ENCODE results near the gene MCF2L2. TPM values are rescaled to one million over a fixed set of nuclear protein-coding genes. Genes with fewer than 3 reads are reported as not detected.
"Not testable (repeated sequence)": the region's sequence is repeated elsewhere in the genome, so short reads cannot be mapped to it uniquely, and the experiment has no call there.

MCF2L2 gene, protein sequence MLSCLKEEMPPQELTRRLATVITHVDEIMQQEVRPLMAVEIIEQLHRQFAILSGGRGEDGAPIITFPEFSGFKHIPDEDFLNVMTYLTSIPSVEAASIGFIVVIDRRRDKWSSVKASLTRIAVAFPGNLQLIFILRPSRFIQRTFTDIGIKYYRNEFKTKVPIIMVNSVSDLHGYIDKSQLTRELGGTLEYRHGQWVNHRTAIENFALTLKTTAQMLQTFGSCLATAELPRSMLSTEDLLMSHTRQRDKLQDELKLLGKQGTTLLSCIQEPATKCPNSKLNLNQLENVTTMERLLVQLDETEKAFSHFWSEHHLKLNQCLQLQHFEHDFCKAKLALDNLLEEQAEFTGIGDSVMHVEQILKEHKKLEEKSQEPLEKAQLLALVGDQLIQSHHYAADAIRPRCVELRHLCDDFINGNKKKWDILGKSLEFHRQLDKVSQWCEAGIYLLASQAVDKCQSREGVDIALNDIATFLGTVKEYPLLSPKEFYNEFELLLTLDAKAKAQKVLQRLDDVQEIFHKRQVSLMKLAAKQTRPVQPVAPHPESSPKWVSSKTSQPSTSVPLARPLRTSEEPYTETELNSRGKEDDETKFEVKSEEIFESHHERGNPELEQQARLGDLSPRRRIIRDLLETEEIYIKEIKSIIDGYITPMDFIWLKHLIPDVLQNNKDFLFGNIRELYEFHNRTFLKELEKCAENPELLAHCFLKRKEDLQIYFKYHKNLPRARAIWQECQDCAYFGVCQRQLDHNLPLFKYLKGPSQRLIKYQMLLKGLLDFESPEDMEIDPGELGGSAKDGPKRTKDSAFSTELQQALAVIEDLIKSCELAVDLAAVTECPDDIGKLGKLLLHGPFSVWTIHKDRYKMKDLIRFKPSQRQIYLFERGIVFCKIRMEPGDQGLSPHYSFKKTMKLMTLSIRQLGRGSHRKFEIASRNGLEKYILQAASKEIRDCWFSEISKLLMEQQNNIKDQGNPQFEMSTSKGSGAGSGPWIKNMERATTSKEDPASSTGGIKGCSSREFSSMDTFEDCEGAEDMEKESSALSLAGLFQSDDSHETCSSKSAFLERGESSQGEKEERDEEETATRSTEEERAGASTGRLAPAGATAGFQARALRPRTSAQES
- 1 to 10 TPM in 1 of 2 donors, under 1 TPM in 1; 0.75 to 1.0 TPM for total RNA-seq
- under 1 TPM; 0.13 to 0.33 TPM for polyA plus RNA-seq
- long read RNA-seq, donor 1, partial matches to known transcripts: 0 of 1 reads
- long read RNA-seq, donor 1, other reads (novel, unspliced or antisense): 1 of 1 reads
- long read RNA-seq, donor 2, partial matches to known transcripts: 0 of 1 reads
- long read RNA-seq, donor 2, other reads (novel, unspliced or antisense): 1 of 1 reads

DNA sequence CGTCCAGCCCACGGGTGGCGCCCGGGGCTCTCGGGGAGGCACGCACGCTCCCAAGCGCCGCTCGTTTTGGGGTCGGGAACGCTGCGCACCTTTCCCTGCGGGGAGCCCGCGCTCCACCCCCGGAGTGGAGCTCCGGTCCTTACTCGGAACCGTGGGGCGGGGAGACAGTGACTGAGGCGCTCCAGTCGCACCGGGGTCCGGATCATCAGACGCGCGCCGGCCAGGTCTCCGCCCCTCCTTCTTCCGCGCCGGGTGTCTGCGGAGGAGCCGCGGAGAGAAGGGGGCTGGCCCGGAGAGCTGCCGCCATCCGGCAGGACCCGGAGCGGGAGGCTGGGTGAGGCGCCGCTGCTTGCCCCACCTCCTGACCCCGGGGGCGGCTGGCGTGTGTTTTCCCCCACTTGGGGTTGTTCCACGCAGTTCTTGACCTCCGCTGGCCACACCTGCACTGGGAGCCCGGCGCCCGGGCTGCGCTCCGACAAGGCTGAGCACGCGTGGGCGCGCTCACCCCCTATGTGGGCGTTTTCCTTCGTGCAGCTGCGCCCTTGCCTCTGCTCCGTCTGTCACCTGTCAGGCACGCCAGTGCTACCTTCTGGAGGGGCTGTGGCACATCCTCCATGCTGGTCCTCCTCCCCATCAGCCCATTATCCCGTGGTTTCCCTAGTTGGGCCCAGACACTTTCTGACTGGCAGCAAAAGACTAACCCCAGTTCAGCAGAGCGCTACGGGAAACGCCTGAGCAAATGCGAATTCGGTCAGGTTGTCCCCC, at the start of gene MCF2L2:
Gene MCF2L2, minus strand, starts transcription at position 173 of the 765 bp plus-strand sequence. CDS start 642 bp downstream, outside the sequence.
- ATAC-seq (ENCODE audit: low FRiP score) (peak; percentile 47), DNase-seq (peak; percentile 62 to 79)
- 1% methylated on average over 59 to 68 of the region's 68 CpGs for WGBS, 2 donors
- Histone ChIP-seq H3K4me3 (ENCODE audit: low read length in 2 of 2) (peak within 1 kb of the TSS; percentile 33 to 57), H3K27me3 (ENCODE audit: control insufficient read depth in 1 of 2, insufficient read depth in 2 of 2, low read length in 1 of 2) (no peaks in the 10 kb centered on the region), H3K36me3 (ENCODE audit: control insufficient read depth in 1 of 2, insufficient read depth in 2 of 2, low read length in 1 of 2) (no peaks in the 10 kb centered on the region), H3K9me3 (ENCODE audit: control insufficient read depth, low read length) (no peaks in the 10 kb centered on the region), H3K4me1 (ENCODE audit: control insufficient read depth in 1 of 2, insufficient read depth in 2 of 2, low read length in 2 of 2) (no peaks in the 10 kb centered on the region), H3K27ac (ENCODE audit: low read depth in 1 of 2, low read length in 2 of 2) (no peak within 1 kb of the TSS)
- intact Hi-C loops (cut with DNase I): no loop called here

DNA sequence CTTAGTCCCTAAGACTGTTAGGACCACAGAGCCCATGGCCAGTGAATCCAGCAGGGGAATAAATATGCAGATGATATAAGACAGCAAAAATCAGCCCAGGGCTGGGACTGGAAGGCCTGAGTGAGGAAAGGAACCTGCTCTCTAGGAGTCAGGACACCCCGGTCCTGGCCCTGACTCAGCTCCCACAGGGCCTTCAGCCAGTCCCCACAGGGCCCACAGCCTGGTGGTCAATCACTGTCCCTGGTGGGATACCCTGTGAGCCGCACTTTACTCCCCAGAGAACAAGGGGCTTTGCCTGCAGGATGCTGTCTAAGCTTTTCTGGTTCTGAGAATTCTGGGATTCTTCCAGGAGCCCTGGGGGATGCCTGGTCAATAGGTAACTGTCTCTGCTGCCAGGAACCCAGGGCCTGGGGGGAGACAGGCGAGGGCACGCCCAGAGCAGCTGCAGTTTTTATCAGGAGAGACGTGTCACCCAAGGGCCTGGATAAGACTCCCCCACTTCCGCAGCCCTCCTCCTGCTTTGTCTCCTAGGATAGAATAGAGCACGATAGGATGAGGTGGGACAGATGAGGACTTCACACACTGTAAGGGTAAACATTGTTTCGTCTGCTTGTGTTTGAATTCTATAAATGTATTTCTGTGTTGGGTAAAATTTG, 49.5 kb upstream of the MCF2L2 start:
- Histone ChIP-seq H3K36me3 (ENCODE audit: control insufficient read depth in 1 of 2, insufficient read depth in 2 of 2, low read length in 1 of 2) (no peaks in the 10 kb centered on the region), H3K4me1 (ENCODE audit: control insufficient read depth in 1 of 2, insufficient read depth in 2 of 2, low read length in 2 of 2) (no peaks in the 10 kb centered on the region), H3K27me3 (ENCODE audit: control insufficient read depth in 1 of 2, insufficient read depth in 2 of 2, low read length in 1 of 2) (no peaks in the 10 kb centered on the region), H3K9me3 (ENCODE audit: control insufficient read depth, low read length) (no peaks in the 10 kb centered on the region), H3K4me3 (ENCODE audit: low read length in 2 of 2) (no peak overlapping the region), H3K27ac (ENCODE audit: low read depth in 1 of 2, low read length in 2 of 2) (no peak overlapping the region)
- no peak for ATAC-seq (ENCODE audit: low FRiP score)
- 88 to 89% methylated on average over 8 of the region's 8 CpGs for WGBS, 2 donors
- no peak for DNase-seq
- intact Hi-C loops (cut with DNase I): no loop called here

GRCh38 chr3:183475764-183476162, 47.3 kb upstream of the MCF2L2 start:
- 91 to 94% methylated on average over 1 of the region's 1 CpG for WGBS, 2 donors
- H3K9me3 ChIP-seq (ENCODE audit: control insufficient read depth, low read length); H3K27me3 ChIP-seq (ENCODE audit: control insufficient read depth in 1 of 2, insufficient read depth in 2 of 2, low read length in 1 of 2); ATAC-seq (ENCODE audit: low FRiP score); H3K27ac ChIP-seq (ENCODE audit: low read depth in 1 of 2, low read length in 2 of 2); DNase-seq; H3K36me3 ChIP-seq (ENCODE audit: control insufficient read depth in 1 of 2, insufficient read depth in 2 of 2, low read length in 1 of 2); H3K4me3 ChIP-seq (ENCODE audit: low read length in 2 of 2); H3K4me1 ChIP-seq (ENCODE audit: control insufficient read depth in 1 of 2, insufficient read depth in 2 of 2, low read length in 2 of 2): not testable (repeated sequence)
- intact Hi-C loops (cut with DNase I): loop anchor here in 1 of 2 donors (1.0 kb wide), 1 partner anchor 16 kb away; no protein-coding TSS in a partner anchor

DNA sequence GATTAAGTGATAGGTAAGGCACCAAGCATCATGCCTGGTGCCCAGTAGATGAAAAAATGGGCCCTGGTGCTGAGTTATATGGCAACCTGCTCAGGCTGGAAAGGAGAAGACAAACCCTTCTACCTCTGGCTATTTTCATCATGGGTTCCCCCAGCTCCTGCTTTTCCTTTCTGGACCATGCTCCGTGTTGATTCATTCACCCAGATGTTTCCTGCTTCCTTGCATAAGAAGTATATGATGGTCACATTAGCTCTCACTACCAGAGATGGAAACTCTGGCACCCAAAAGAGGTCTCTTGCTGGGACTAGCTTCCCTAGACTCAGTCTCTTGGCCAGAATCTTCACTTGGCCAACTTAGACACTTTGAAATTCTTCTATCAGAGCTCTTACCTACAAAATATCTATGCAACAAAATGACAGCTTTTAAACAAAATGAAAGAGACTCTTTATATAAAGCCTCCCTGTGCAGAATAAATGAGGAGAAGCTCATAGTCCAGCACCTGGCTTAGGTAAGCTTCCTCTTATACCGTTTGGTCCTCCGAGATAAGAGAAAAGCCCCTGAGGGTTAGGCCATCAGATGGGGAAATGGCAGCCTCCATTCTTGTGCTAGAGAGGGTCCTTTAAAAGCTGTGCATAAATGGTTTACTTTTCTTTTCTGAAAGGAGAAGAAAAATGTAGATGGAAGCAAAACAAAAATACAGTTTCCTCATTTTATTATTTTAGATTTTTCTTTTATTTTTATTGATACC, 46.8 kb upstream of the MCF2L2 start:
- H3K9me3 ChIP-seq (ENCODE audit: control insufficient read depth, low read length): no peaks in the 10 kb centered on the region
- ATAC-seq (ENCODE audit: low FRiP score): no peak
- H3K27ac ChIP-seq (ENCODE audit: low read depth in 1 of 2, low read length in 2 of 2): no peak overlapping the region
- H3K27me3 ChIP-seq (ENCODE audit: control insufficient read depth in 1 of 2, insufficient read depth in 2 of 2, low read length in 1 of 2): no peaks in the 10 kb centered on the region
- no peak overlapping the region for H3K4me3 ChIP-seq (ENCODE audit: low read length in 2 of 2)
- H3K4me1 ChIP-seq (ENCODE audit: control insufficient read depth in 1 of 2, insufficient read depth in 2 of 2, low read length in 2 of 2): no peaks in the 10 kb centered on the region
- WGBS, 2 donors: 56 to 77% methylated on average over 3 of the region's 3 CpGs
- no peaks in the 10 kb centered on the region for H3K36me3 ChIP-seq (ENCODE audit: control insufficient read depth in 1 of 2, insufficient read depth in 2 of 2, low read length in 1 of 2)
- intact Hi-C loops (cut with DNase I): loop anchor here in 1 of 2 donors (1.0 kb wide), 1 partner anchor 16 kb away; no protein-coding TSS in a partner anchor
- DNase-seq: no peak

GRCh38 chr3:183473969-183474368, 45.5 kb upstream of the MCF2L2 start:
- H3K27ac ChIP-seq (ENCODE audit: low read depth in 1 of 2, low read length in 2 of 2): no peak overlapping the region
- no peaks in the 10 kb centered on the region for H3K27me3 ChIP-seq (ENCODE audit: control insufficient read depth in 1 of 2, insufficient read depth in 2 of 2, low read length in 1 of 2)
- intact Hi-C loops (cut with DNase I): no loop called here
- H3K36me3 ChIP-seq (ENCODE audit: control insufficient read depth in 1 of 2, insufficient read depth in 2 of 2, low read length in 1 of 2): no peaks in the 10 kb centered on the region
- no peaks in the 10 kb centered on the region for H3K9me3 ChIP-seq (ENCODE audit: control insufficient read depth, low read length)
- no peak for DNase-seq
- no peak for ATAC-seq (ENCODE audit: low FRiP score)
- no peaks in the 10 kb centered on the region for H3K4me1 ChIP-seq (ENCODE audit: control insufficient read depth in 1 of 2, insufficient read depth in 2 of 2, low read length in 2 of 2)
- H3K4me3 ChIP-seq (ENCODE audit: low read length in 2 of 2): no peak overlapping the region
- WGBS, 2 donors: 91 to 92% methylated on average over 2 of the region's 2 CpGs

DNA sequence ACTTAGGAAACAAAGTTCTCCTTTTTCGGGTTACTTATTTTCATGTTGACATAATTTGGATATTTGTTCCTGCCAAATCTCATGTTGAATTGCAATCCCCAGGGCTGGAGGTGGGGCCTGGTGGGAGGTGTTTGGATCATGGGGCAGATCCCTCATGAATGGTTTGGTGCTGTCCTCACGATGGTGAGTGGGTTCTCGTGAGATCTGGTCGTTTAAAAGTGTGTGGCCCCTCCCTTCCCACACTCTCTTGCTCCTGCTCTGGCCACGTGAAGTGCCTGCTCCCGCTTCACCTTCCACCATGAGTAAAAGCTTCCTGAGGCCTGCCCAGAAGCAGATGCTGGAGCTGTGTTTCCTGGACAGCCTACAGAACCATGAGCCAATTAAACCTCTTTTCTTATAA, 43.7 kb upstream of the MCF2L2 start:
- 61 to 63% methylated on average over 6 of the region's 6 CpGs for WGBS, 2 donors
- Histone ChIP-seq H3K36me3 (ENCODE audit: control insufficient read depth in 1 of 2, insufficient read depth in 2 of 2, low read length in 1 of 2) (no peaks in the 10 kb centered on the region), H3K27me3 (ENCODE audit: control insufficient read depth in 1 of 2, insufficient read depth in 2 of 2, low read length in 1 of 2) (no peaks in the 10 kb centered on the region), H3K9me3 (ENCODE audit: control insufficient read depth, low read length) (no peaks in the 10 kb centered on the region), H3K4me3 (ENCODE audit: low read length in 2 of 2) (no peak overlapping the region), H3K27ac (ENCODE audit: low read depth in 1 of 2, low read length in 2 of 2) (no peak overlapping the region), H3K4me1 (ENCODE audit: control insufficient read depth in 1 of 2, insufficient read depth in 2 of 2, low read length in 2 of 2) (no peaks in the 10 kb centered on the region)
- ATAC-seq (ENCODE audit: low FRiP score) (no peak), DNase-seq (no peak)
- intact Hi-C loops (cut with DNase I): no loop called here

- no peaks in the 10 kb centered on the region for H3K27me3 ChIP-seq (ENCODE audit: control insufficient read depth in 1 of 2, insufficient read depth in 2 of 2, low read length in 1 of 2)
- H3K4me1 ChIP-seq (ENCODE audit: control insufficient read depth in 1 of 2, insufficient read depth in 2 of 2, low read length in 2 of 2): no peaks in the 10 kb centered on the region
- no peak overlapping the region for H3K4me3 ChIP-seq (ENCODE audit: low read length in 2 of 2)
- ATAC-seq (ENCODE audit: low FRiP score): no peak
- WGBS, 2 donors: 74 to 84% methylated on average over 1 of the region's 1 CpG
- H3K9me3 ChIP-seq (ENCODE audit: control insufficient read depth, low read length): no peaks in the 10 kb centered on the region
- intact Hi-C loops (cut with DNase I): loop anchor here (2.0 to 5.0 kb wide), 2 partner anchors 298 to 299 kb away; no protein-coding TSS in a partner anchor
- DNase-seq: no peak
- H3K36me3 ChIP-seq (ENCODE audit: control insufficient read depth in 1 of 2, insufficient read depth in 2 of 2, low read length in 1 of 2): no peaks in the 10 kb centered on the region
- no peak overlapping the region for H3K27ac ChIP-seq (ENCODE audit: low read depth in 1 of 2, low read length in 2 of 2)
These were observed 40.0 kb upstream of the MCF2L2 start for GRCh38 chr3:183468424-183468823.
